Astrocyte of the spinal cord (primary cell): ENCODE results near the gene CMTM6.
"Not testable (repeated sequence)": the region's sequence is repeated elsewhere in the genome, so short reads cannot be mapped to it uniquely, and the experiment has no call there.

Experiments
- DNase-seq: peaks from one replicate; pipeline ENCODE4 v3.0.0; 2011; ENCODE audit warnings: low read depth, low spot score
- H3K4me3 ChIP-seq: 2 replicates; pipeline ENCODE4 v1.5.1; 2011; ENCODE audit warnings: low read depth, mild to moderate bottlenecking, low read length, moderate library complexity
- in situ Hi-C: cut with HindIII; loops from 2 replicates; pipeline ENCODE4 v1.10.0; 2017; ENCODE audit warnings: low sequenced_read_pairs
- TF ChIP-seq, protein P1 (sequence below): IDR thresholded peaks from 2 replicates; pipeline ENCODE4 v1.5.1; 2012; ENCODE audit warnings: low read depth, mild to moderate bottlenecking, low read length, inconsistent platforms

The CMTM6 gene

DNA sequence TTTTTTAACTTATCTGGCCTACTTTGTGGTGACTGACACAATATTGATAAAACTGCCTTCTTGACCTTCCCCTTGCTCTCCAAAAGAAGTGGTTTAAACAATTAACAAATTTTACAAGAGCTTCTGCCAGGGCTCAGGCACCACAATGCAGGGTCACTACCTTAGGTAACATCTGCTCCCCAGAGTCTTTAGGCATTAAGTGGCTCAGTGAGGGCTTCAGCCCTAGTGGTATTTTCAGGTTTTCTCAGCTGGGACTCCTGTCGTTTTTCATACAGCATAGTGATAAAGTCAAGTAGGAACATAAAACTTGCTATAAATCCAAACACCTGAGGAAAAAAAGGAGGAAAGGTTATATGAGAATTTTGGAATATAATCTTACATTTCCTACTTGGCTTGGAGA, 18.9 kb downstream of the CMTM6 start:
- no peak overlapping the region for H3K4me3 ChIP-seq
- DNase-seq: no peak
- TF ChIP-seq, protein P1, sequence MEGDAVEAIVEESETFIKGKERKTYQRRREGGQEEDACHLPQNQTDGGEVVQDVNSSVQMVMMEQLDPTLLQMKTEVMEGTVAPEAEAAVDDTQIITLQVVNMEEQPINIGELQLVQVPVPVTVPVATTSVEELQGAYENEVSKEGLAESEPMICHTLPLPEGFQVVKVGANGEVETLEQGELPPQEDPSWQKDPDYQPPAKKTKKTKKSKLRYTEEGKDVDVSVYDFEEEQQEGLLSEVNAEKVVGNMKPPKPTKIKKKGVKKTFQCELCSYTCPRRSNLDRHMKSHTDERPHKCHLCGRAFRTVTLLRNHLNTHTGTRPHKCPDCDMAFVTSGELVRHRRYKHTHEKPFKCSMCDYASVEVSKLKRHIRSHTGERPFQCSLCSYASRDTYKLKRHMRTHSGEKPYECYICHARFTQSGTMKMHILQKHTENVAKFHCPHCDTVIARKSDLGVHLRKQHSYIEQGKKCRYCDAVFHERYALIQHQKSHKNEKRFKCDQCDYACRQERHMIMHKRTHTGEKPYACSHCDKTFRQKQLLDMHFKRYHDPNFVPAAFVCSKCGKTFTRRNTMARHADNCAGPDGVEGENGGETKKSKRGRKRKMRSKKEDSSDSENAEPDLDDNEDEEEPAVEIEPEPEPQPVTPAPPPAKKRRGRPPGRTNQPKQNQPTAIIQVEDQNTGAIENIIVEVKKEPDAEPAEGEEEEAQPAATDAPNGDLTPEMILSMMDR: no peak
- in situ Hi-C loops: no loop called here

DNA sequence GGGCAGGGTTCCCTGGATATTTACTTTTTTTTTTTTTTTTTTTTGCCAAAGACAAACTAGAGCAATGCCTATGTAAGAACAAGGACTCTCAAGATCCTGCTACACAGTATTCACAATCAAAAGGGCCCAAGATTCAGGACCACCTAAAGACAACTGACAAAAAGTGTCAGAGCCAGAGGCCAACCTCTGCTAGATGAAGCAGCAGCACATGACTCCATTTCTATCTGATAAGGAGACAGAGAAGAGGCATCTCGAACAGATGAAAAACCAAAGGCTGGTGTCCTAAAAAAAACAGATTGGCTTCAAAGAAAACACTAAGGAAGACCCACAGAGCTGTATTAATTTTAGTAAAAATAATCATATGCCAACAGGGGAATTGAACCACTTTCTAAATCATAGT, 20.0 kb downstream of the CMTM6 start:
- in situ Hi-C loops: no loop called here
- TF ChIP-seq, protein P1: no peak
- no peak overlapping the region for H3K4me3 ChIP-seq
- no peak for DNase-seq

DNA sequence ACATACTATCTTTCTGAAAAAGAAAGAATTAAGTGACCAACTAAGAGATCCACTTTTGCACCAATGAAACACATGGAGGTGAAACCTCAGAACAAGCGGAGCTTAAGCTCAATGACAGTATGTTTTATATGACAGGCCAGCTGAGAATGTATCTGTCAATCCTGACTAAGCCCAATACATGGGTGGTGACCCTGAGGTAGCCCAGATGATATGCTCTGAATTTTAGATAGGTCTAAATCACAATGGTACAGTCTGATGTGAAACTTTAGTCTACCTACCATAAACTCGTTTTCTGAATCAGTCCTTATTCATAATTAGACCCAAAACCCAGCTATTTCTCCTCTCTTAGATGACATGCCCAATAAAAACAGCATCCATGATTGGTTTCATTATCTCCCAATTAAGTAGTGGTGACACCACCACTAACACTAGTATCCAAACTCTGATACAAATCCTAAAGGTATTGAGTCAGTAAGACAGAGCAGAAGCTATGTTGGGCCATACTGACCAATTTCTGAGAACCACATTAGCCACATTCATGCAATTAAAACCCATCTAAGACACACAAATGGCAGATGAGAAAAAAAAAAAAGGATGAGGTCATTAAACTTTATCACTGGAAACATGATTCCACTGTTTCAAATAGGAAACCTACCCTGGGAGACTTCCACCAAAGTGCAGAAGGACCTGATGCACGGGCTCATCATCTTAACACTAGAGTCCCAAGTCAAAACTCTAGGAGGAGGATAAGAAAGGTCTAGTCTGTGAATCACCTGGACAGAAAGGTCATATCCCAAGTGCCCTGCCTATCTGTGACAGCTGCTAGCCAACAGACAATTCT, 20.6 kb downstream of the CMTM6 start:
- no peak for DNase-seq
- in situ Hi-C loops: no loop called here
- no peak overlapping the region for H3K4me3 ChIP-seq
- TF ChIP-seq, protein P1: no peak

DNA sequence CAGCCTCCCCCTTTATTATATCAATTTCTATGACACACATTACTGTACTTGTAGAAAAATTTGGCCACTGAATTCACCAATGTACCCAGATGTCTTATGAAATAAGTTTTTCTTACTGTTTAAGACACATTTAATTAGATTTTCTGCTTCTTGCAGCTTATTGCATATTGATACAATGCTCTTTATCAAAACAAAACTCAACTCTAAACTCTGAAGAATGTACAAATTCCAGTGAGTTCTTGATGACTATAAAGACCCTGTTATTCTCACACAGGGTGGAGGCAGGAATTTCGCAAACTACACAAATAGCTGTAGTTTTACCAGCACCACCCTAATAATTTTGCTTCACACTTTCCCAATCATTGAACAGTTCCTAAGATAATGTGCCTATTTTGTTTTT, 22.0 kb downstream of the CMTM6 start:
- in situ Hi-C loops: no loop called here
- no peak for DNase-seq
- TF ChIP-seq, protein P1: no peak
- H3K4me3 ChIP-seq: no peak overlapping the region

DNA sequence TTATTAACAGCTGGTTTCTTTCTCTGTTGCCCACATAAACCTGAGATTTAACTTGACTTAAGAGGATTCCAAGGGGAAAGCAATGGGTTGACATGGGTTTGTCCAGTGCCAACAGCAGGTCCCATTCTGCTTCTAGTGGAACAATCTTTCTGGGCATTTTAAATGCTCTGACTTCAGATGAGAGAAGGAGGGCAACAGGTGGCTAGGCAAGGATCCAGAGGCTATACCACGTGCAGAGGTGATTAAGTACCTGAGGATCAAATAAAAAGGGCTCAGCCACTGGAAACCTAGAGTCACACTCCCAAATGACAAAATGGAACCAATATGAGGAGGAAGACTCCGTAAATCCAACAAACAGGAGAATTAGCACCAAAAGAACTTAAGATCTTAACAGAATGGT, 28.5 kb downstream of the CMTM6 start:
- H3K4me3 ChIP-seq: no peak overlapping the region
- in situ Hi-C loops: no loop called here
- no peak for DNase-seq
- TF ChIP-seq, protein P1: no peak

DNA sequence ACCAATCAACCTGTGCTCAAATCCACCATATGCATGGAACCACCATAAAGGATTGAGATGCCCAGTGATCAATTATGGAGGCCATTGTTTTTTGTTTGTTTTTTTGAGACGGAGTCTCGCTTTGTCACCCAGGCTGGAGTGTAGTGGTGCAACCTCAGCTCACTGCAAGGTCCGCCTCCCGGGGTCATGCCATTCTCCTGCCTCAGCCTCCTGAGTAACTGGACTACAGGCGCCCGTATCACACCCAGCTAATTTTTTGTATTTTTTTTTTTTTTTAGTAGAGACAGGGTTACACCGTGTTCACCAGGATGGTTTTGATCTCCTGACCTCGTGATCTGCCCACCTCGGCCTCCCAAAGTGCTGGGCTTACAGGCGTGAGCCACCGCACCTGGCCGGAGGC, 30.5 kb downstream of the CMTM6 start:
- DNase-seq, H3K4me3 ChIP-seq, in situ Hi-C loops: not testable (repeated sequence)

DNA sequence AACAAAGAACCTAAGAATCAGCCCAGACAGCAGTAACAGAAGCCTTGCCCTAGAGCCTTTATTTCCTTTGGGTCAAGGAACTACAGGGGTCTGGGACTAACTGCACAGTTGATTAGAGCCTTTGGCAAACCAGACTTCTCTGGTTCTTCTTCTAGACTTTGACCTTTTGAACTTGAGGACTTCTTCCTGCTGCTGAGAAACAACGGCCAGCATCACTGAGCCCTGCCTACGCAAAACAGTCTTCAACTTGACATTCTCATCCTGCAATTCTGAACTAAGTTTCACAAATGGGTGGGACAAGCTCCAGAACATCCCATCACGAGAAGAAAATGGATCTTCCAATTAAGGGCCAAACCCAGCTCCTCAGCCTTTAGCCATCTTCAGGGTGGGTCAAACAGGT, 31.4 kb downstream of the CMTM6 start:
- in situ Hi-C loops: no loop called here
- DNase-seq: no peak
- TF ChIP-seq, protein P1: no peak
- no peak overlapping the region for H3K4me3 ChIP-seq
